Thoracic aorta (tissue), 2 donors: ENCODE data around the gene SNAPC2. TPM values are rescaled to one million over a fixed set of nuclear protein-coding genes. Genes with fewer than 3 reads are reported as not detected.
"Not testable (repeated sequence)": the region's sequence is repeated elsewhere in the genome, so short reads cannot be mapped to it uniquely, and the experiment has no call there.

Experiments used
- ATAC-seq: fragments of 150-250 bp; one replicate; pipeline ENCODE4 v1.8.0; 2017; ENCODE audit warnings: low read depth; ENCODE audit not compliant: insufficient number of reproducible peaks, low FRiP score
- DNase-seq: peaks from one replicate; pipeline ENCODE4 v3.0.0-alpha.2; 2020; ENCODE audit warnings: low spot score
- H3K27ac ChIP-seq, 2 donors: fragments of 200-600 bp; sonication (generic); 1 replicate in 1 of 2; 2 replicates in 1 of 2; pipeline ENCODE4 v1.5.1; 2016; ENCODE audit warnings: mild to moderate bottlenecking in 2 of 2, moderate library complexity in 2 of 2
- H3K27me3 ChIP-seq: fragments of 200-600 bp; sonication (generic); replicated peaks from 2 replicates; pipeline ENCODE4 v1.6.0; 2016; ENCODE audit warnings: mild to moderate bottlenecking; ENCODE audit not compliant: insufficient read depth
- H3K36me3 ChIP-seq: fragments of 200-600 bp; sonication (generic); one replicate; pipeline ENCODE4 v1.5.1; 2016
- H3K4me1 ChIP-seq, 2 donors: fragments of 200-600 bp; sonication (generic); 1 replicate in 1 of 2; 2 replicates in 1 of 2; pipeline versions ENCODE4 v1.5.1 to v1.6.0; 2016; ENCODE audit warnings: low read depth in 2 of 2, mild to moderate bottlenecking in 1 of 2; ENCODE audit not compliant: control insufficient read depth in 1 of 2
- H3K4me3 ChIP-seq: fragments of 200-600 bp; sonication (generic); 2 replicates; pipeline ENCODE4 v1.5.1; 2016; ENCODE audit warnings: mild to moderate bottlenecking
- H3K9me3 ChIP-seq: fragments of 200-600 bp; sonication (generic); 2 replicates; pipeline ENCODE4 v1.5.1; 2016
- CTCF ChIP-seq: fragments of 200-600 bp; sonication (generic); IDR thresholded peaks from one replicate; pipeline ENCODE4 v1.5.1; 2019; ENCODE audit warnings: antibody characterized with exemption
- total RNA-seq, 2 donors: library from RNA; depleted of rRNA; stranded (reverse); fragments of >200 nt; gene quantifications; one replicate each; pipeline versions ENCODE4 v1.1.0 to v1.2.3, GENCODE V29; 2016

The SNAPC2 gene
- total RNA-seq, 2 donors from 2014 or later: 13.3 to 26.1 TPM

DNA sequence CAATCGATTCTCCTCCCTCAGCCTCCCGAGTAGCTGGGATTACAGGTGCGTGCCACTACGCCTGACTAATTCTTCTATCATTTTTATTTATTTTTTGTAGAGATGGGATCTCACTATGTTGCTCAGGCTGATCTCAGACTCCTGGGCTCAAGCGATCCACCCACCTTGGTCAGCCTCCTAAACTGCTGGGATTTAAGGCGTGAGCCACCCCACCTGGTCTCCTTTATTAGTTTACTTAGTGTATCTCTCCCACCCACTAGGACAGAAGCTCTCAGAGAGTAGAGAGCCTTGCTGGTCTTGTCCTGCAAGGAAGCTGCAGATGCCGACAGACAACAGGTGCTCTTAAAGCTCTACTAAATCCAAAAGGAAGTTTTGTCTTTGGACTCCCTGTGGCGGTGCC is 34.3 kb upstream of the SNAPC2 start:
- Histone ChIP-seq H3K9me3 (no peaks in the 10 kb centered on the region), H3K27me3 (no peaks in the 10 kb centered on the region), H3K4me3 (no peak overlapping the region), H3K36me3 (no peaks in the 10 kb centered on the region), H3K27ac (no peak overlapping the region), H3K4me1 (peaks cover 4 to 6% of the 10 kb centered on the region in 2 donors)
- no peak for TF ChIP-seq CTCF
- ATAC-seq (no peak), DNase-seq (no peak)

GRCh38 chr19:7887408-7888144 is 32.6 kb upstream of the SNAPC2 start:
- H3K4me3 ChIP-seq: no peak overlapping the region
- DNase-seq: no peak
- ATAC-seq: no peak
- H3K27me3 ChIP-seq: no peaks in the 10 kb centered on the region
- H3K36me3 ChIP-seq: no peaks in the 10 kb centered on the region
- H3K27ac ChIP-seq: no peak overlapping the region
- TF ChIP-seq CTCF: no peak
- peaks cover 4 to 6% of the 10 kb centered on the region in 2 donors for H3K4me1 ChIP-seq
- H3K9me3 ChIP-seq: no peaks in the 10 kb centered on the region

DNA sequence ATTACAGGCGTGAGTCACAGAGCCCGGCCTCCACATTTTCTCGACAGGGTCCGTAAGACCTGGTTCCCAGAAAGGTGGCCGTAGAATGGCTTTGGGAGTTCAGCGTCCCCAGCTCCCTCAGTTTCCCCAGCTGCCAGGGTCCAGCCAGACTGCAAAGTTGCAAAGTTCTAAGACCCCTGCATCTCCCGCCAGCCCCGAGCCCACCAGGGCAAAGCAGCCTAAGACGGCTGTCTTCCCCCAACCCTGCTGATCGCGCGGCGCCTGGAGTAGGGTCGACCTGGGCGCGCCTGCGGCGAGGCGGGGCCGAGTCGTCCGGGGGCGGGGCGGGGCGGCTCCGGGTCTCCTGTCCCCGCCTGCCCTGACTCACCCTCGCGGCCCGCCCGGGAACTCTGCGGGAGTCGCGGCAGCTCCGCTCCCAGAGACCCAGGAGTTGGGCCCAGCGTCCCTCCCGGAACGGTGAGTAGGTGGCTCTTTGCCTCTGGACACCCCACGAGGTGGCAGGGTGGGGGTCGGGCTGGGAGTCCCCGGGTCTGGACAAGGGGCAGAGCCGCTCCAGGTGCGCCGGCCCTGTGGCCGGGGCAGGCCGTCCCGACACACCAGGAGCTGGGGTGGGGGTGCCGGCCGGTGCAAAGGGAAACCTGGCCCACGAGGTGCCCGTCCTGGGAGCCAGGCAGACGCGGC is 31.9 kb upstream of the SNAPC2 start, which contains the start of gene LRRC8E:
Gene LRRC8E (plus strand): TSS at position 366 of the 681 bp plus-strand sequence. CDS start 7,094 bp downstream, outside the sequence.
- Histone ChIP-seq H3K4me1 (peaks cover 4 to 6% of the 10 kb centered on the region in 2 donors), H3K36me3 (no peaks in the 10 kb centered on the region), H3K27me3 (no peaks in the 10 kb centered on the region), H3K4me3 (peak within 1 kb of the TSS; percentile 40), H3K27ac (no peak within 1 kb of the TSS), H3K9me3 (no peaks in the 10 kb centered on the region)
- DNase-seq (no peak), ATAC-seq (no peak)
- no peak for TF ChIP-seq CTCF

- Histone ChIP-seq H3K9me3 (no peaks in the 10 kb centered on the region), H3K36me3 (no peaks in the 10 kb centered on the region), H3K4me3 (no peak overlapping the region), H3K4me1 (peaks cover 4 to 6% of the 10 kb centered on the region in 2 donors), H3K27ac (no peak overlapping the region), H3K27me3 (no peaks in the 10 kb centered on the region)
- DNase-seq (no peak), ATAC-seq (no peak)
- no peak for TF ChIP-seq CTCF
Measured at GRCh38 chr19:7888826-7889217, 31.3 kb upstream of the SNAPC2 start.

DNA sequence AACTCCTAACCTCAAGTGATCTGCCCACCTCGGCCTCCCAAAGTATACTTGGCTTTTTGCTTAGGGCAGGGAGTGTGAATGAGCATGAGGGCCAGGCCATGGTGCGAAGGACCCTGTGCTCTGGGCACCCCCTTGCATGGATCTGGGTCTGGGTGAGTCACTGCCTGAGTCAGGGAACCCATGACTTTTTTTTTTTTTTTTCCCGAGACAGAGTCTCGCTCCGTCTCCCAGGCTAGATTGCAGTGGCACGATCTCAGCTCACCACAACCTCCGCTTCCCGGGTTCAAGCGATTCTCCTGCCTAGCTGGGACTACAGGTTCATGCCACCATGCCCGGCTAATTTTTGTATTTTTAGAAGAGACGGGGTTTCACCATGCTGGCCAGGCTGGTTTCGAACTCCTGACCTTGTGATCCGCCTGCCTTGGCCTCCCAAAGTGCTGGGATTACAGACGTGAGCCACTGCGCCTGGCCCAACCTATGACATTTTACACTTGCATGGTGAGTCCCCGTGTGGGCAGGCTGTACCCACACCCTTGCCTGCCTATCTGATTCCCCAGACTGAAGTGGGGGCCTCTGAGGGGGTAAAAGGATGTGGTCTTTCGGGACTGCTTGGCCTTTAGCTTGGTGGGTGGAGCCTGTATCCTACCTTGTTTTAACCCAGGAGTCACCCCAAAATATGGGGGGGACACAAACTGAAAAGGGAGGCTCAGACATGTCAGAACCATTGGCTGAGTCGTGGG is 26.6 kb upstream of the SNAPC2 start:
- H3K27me3 ChIP-seq, H3K4me3 ChIP-seq, H3K4me1 ChIP-seq, H3K27ac ChIP-seq, H3K36me3 ChIP-seq, H3K9me3 ChIP-seq, DNase-seq, ATAC-seq: not testable (repeated sequence)
